Right atrium auricular region (tissue), 2 donors: ENCODE results near the gene HECA. TPM values are rescaled to one million over a fixed set of nuclear protein-coding genes. Genes with fewer than 3 reads are reported as not detected.

Source experiments
- DNase-seq: peaks from one replicate; pipeline ENCODE4 v3.0.0-alpha.2; 2019; ENCODE audit warnings: low spot score
- H3K27ac ChIP-seq, 2 donors: fragments of 200-600 bp; sonication (generic); 1 replicate in 1 of 2; 2 replicates in 1 of 2; pipeline ENCODE4 v1.5.1; 2016 to 2019
- H3K27me3 ChIP-seq, 2 donors: fragments of 200-600 bp; sonication (generic); one replicate each; pipeline versions ENCODE4 v1.5.1 to v1.6.0; 2017 to 2019
- H3K36me3 ChIP-seq: fragments of 200-600 bp; sonication (generic); one replicate; pipeline ENCODE4 v1.5.1; 2016
- H3K4me1 ChIP-seq, 2 donors: fragments of 200-600 bp; sonication (generic); one replicate each; pipeline versions ENCODE4 v1.5.1 to v1.6.0; 2017 to 2019
- H3K4me3 ChIP-seq, 2 donors: fragments of 200-600 bp; sonication (generic); 1 replicate in 1 of 2; 2 replicates in 1 of 2; pipeline ENCODE4 v1.5.1; 2017 to 2019; ENCODE audit warnings: mild to moderate bottlenecking in 1 of 2, moderate library complexity in 1 of 2
- H3K9me3 ChIP-seq, 2 donors: fragments of 200-600 bp; sonication (generic); one replicate each; pipeline ENCODE4 v1.5.1; 2019
- CTCF ChIP-seq, 2 donors: fragments of 200-600 bp; sonication (generic); IDR thresholded peaks; one replicate each; pipeline ENCODE4 v1.5.1; 2019; ENCODE audit warnings: antibody characterized with exemption in 2 of 2
- total RNA-seq, 2 donors: library from RNA; depleted of rRNA; stranded (reverse); fragments of >200 nt; gene quantifications; one replicate each; pipeline ENCODE4 v1.1.0, GENCODE V29; 2016

Gene HECA
- total RNA-seq, 2 donors from 2014 or later, result 43.4 to 51.1 TPM

GRCh38 chr6:139166238-139166955 is 31.5 kb downstream of the HECA start:
- Histone ChIP-seq H3K4me3 (no peak overlapping the region), H3K9me3 (no peaks in the 10 kb centered on the region), H3K4me1 (peaks cover 0 to 13% of the 10 kb centered on the region in 2 donors), H3K27ac (no peak overlapping the region), H3K27me3 (no peaks in the 10 kb centered on the region), H3K36me3 (peaks cover 22% of the 10 kb centered on the region)
- no peak for TF ChIP-seq CTCF (IDR thresholded peaks at IDR 0.05)
- no peak for DNase-seq

GRCh38 chr6:139166956-139167313 is 32.1 kb downstream of the HECA start:
- no peak for TF ChIP-seq CTCF (IDR thresholded peaks at IDR 0.05)
- Histone ChIP-seq H3K27ac (no peak overlapping the region), H3K36me3 (peaks cover 22% of the 10 kb centered on the region), H3K4me1 (peaks cover 0 to 8% of the 10 kb centered on the region in 2 donors), H3K4me3 (no peak overlapping the region), H3K9me3 (no peaks in the 10 kb centered on the region), H3K27me3 (no peaks in the 10 kb centered on the region)
- DNase-seq, result no peak

- no peak for TF ChIP-seq CTCF (IDR thresholded peaks at IDR 0.05)
- no peak for DNase-seq
These were observed 37.3 kb downstream of the HECA start for GRCh38 chr6:139172151-139172550.

GRCh38 chr6:139172567-139172966 is 37.7 kb downstream of the HECA start:
- Histone ChIP-seq H3K36me3 (peaks cover 43% of the 10 kb centered on the region), H3K4me3 (no peak overlapping the region), H3K27ac (no peak overlapping the region), H3K4me1 (no peaks in the 10 kb centered on the region), H3K27me3 (no peaks in the 10 kb centered on the region), H3K9me3 (no peaks in the 10 kb centered on the region)
- no peak for TF ChIP-seq CTCF (IDR thresholded peaks at IDR 0.05)
- no peak for DNase-seq

More at GRCh38 chr6:139172151-139172550, 37.3 kb downstream of the HECA start:
- no peaks in the 10 kb centered on the region for H3K9me3 ChIP-seq
- H3K27ac ChIP-seq, result no peak overlapping the region
- H3K4me3 ChIP-seq, result no peak overlapping the region
- no peaks in the 10 kb centered on the region for H3K27me3 ChIP-seq
- H3K36me3 ChIP-seq, result peaks cover 43% of the 10 kb centered on the region
- no peaks in the 10 kb centered on the region for H3K4me1 ChIP-seq

GRCh38 chr6:139173172-139173571 is 38.3 kb downstream of the HECA start:
- peaks cover 42% of the 10 kb centered on the region for H3K36me3 ChIP-seq
- no peak for DNase-seq

More at GRCh38 chr6:139173172-139173571, 38.3 kb downstream of the HECA start:
- Histone ChIP-seq H3K4me3 (no peak overlapping the region), H3K27ac (no peak overlapping the region), H3K4me1 (no peaks in the 10 kb centered on the region), H3K27me3 (no peaks in the 10 kb centered on the region), H3K9me3 (no peaks in the 10 kb centered on the region)
- no peak for TF ChIP-seq CTCF (IDR thresholded peaks at IDR 0.05)
